ENCODE data around the gene MGMT.

GRCh38 chr10:129692695-129693094 is 225.7 kb downstream of the MGMT start:
- TF ChIP-seq SMC3 (conservative IDR thresholded peaks at IDR 0.05; ENCODE audit: poor library complexity) (no peak), CTCF (IDR thresholded peaks at IDR 0.05; ENCODE audit: poor library complexity, severe bottlenecking) (no peak), POLR2AphosphoS5 (IDR thresholded peaks at IDR 0.05) (no peak), MXI1 (conservative IDR thresholded peaks at IDR 0.05; ENCODE audit: poor library complexity, severe bottlenecking) (no peak), TAF1 (IDR thresholded peaks at IDR 0.05; ENCODE audit: low read depth) (no peak), RAD21 (conservative IDR thresholded peaks at IDR 0.05) (no peak), EP300 (conservative IDR thresholded peaks at IDR 0.05; ENCODE audit: poor library complexity, severe bottlenecking) (no peak), EZH2 (IDR thresholded peaks at IDR 0.05; ENCODE audit: borderline replicate concordance, insufficient read depth, low read length, poor library complexity, severe bottlenecking) (no peak), REST (IDR thresholded peaks at IDR 0.05; ENCODE audit: borderline replicate concordance) (no peak)

Measured in neural cell (in vitro differentiated cells).